Measurements from ENCODE around the gene GRM7. TPM values are rescaled to one million over a fixed set of nuclear protein-coding genes. Genes with fewer than 3 reads are reported as not detected.

The GRM7 gene
- total and polyA plus RNA-seq, 2 experiments from 2014 or later, result 0.40 TPM; not detected in 1

- Histone ChIP-seq H3K79me2 (replicated peaks; ENCODE audit: insufficient read depth) (no peaks in the 10 kb centered on the region), H3F3A (replicated peaks; ENCODE audit: low read depth) (no peaks in the 10 kb centered on the region), H3K4me3 (no peak overlapping the region), H3K27ac (ENCODE audit: low read depth) (no peak overlapping the region), H4K20me1 (replicated peaks; ENCODE audit: insufficient read depth) (no peaks in the 10 kb centered on the region), H3K9me2 (ENCODE audit: insufficient read depth) (peaks cover 13% of the 10 kb centered on the region), H3K36me3 (ENCODE audit: insufficient read depth) (peaks cover 6% of the 10 kb centered on the region; the same call in 1 of the 2 replicates), H3K27me3 (ENCODE audit: insufficient read depth) (no peaks in the 10 kb centered on the region), H2AFZ (no peak overlapping the region), H3K4me1 (ENCODE audit: insufficient read depth) (peaks cover 7% of the 10 kb centered on the region; the same call in 1 of the 2 replicates), H3K4me2 (no peak overlapping the region)
- Mint-ChIP-seq H3K9me3 (peaks cover 15% of the 10 kb centered on the region), H3K36me3 (ENCODE audit: low read depth) (peaks cover 12% of the 10 kb centered on the region; the same call in 2 of the 3 replicates), H3K27ac (no peak overlapping the region), H3K4me3 (no peak overlapping the region), H3K4me1 (peaks cover 16% of the 10 kb centered on the region), H3K27me3 (ENCODE audit: insufficient read depth, low read depth, poor library complexity) (no peaks in the 10 kb centered on the region)
- ATAC-seq (no peak), DNase-seq (ENCODE audit: low spot score) (no peak)
- TF ChIP-seq STAT1 (IDR thresholded peaks at IDR 0.05; ENCODE audit: unreplicated experiment), result no peak
Measured at GRCh38 chr3:7687428-7688147, 826.7 kb downstream of the GRM7 start.

- no peak overlapping the region for H3K27ac Mint-ChIP-seq
- peaks cover 2% of the 10 kb centered on the region for H3K9me3 Mint-ChIP-seq
- H3K36me3 ChIP-seq (ENCODE audit: insufficient read depth), result no peaks in the 10 kb centered on the region
- TF ChIP-seq ZNF462 (CRISPR knock-in tag; IDR thresholded peaks at IDR 0.05) (no peak), POLR2AphosphoS5 (IDR thresholded peaks at IDR 0.05; ENCODE audit: low read depth) (no peak), JUNB (IDR thresholded peaks at IDR 0.05; ENCODE audit: unreplicated experiment) (no peak), STAT1 (IDR thresholded peaks at IDR 0.05; ENCODE audit: unreplicated experiment) (no peak), CTCF (conservative IDR thresholded peaks at IDR 0.05; ENCODE audit: low read depth in 2 of 2) (no peak)
- no peaks in the 10 kb centered on the region for H3K79me2 ChIP-seq (replicated peaks; ENCODE audit: insufficient read depth)
- no peak for DNase-seq (ENCODE audit: low spot score)
- H3K27me3 Mint-ChIP-seq (ENCODE audit: insufficient read depth, low read depth, poor library complexity), result no peaks in the 10 kb centered on the region
- no peak overlapping the region for H2AFZ ChIP-seq
- H3K4me3 Mint-ChIP-seq, result no peak overlapping the region
- peaks cover 14% of the 10 kb centered on the region for H3K4me1 Mint-ChIP-seq
- H3K4me2 ChIP-seq, result no peak overlapping the region
- H3K27ac ChIP-seq (ENCODE audit: low read depth), result no peak overlapping the region
- no peaks in the 10 kb centered on the region for H3F3A ChIP-seq (replicated peaks; ENCODE audit: low read depth)
- H4K20me1 ChIP-seq (replicated peaks; ENCODE audit: insufficient read depth), result no peaks in the 10 kb centered on the region
- peaks cover 17% of the 10 kb centered on the region for H3K9me2 ChIP-seq (ENCODE audit: insufficient read depth)
- no peak for ATAC-seq
- peaks cover under 1% of the 10 kb centered on the region; the same call in 1 of the 3 replicates for H3K36me3 Mint-ChIP-seq (ENCODE audit: low read depth)
- no peak overlapping the region for H3K4me3 ChIP-seq
- H3K4me1 ChIP-seq (ENCODE audit: insufficient read depth), result peaks cover 11% of the 10 kb centered on the region; the same call in 1 of the 2 replicates
- no peaks in the 10 kb centered on the region for H3K27me3 ChIP-seq (ENCODE audit: insufficient read depth)
Measured at GRCh38 chr3:7692866-7693265, 832.0 kb downstream of the GRM7 start.
